ENCODE measurements around the gene IL17C. TPM values are rescaled to one million over a fixed set of nuclear protein-coding genes. Genes with fewer than 3 reads are reported as not detected.
A peak's percentile ranks its signal among the peaks of the same experiment; 100 is the strongest.

The IL17C gene
- total and polyA plus RNA-seq, 9 of the 15 experiments (the other 6 are each of a cell fraction or from before 2014, with no cell fraction given), result not detected

DNA sequence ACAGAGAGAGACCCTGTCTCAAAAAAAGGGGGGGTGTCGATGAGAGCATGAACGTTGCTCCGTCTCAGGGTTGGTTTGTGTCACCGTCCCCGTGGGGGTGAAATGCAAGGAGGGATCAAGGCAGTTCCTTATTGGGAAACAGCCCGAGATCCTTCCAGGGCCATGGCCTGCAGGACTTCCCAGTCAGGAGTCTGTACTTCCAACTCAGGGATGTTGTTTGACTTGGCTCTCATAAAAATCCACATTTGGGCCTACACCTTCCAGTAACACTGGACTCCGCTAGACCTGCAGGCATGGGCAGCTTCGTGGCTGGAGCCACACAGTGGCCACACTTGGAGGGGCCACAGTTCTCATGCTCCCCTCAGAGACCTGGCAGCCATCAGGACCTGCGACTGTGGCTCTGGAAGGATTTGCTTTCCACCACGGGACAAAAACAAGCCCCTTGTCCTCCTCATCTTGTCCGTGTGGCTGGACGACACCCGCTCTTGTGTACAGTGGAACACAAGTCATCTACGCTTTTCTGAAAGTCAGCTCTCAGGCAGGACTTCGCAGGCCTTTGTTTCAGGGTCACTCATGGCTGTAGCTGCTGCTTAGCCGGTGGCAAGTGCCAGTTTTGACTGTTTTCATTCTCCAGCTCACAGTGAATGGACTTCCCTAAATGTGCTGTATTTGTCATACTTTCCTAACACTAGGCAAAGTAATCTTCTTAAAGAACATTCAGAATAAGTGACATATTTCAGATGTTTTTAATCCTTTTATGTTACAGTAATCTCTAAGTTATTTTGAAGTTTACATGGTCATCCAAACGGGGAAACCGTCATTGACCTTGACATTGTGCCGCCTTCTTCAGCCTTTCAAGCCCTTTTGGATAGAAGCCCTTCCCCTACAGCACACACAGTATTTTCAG, 24.2 kb upstream of the IL17C start:
- H3K27ac ChIP-seq (ENCODE audit: extremely low read depth, low read depth, low read length), result no peak overlapping the region
- ChIA-PET CTCF (ENCODE audit: low intra/inter-chr PET ratio) (no interaction called here), POLR2A (no interaction called here)
- DNase-seq (ENCODE audit: extremely low read depth in 1 of 4, low spot score in 3 of 4) (no peak), FAIRE-seq (peak; percentile 44), ATAC-seq (no peak)
- H3K9me1 ChIP-seq (ENCODE audit: control insufficient read depth, insufficient read depth, low read length), result peaks cover 15% of the 10 kb centered on the region
- BruUV-seq (replicated peaks), result no TSS peak
- H3K27me3 ChIP-seq (ENCODE audit: control insufficient read depth in 2 of 2, insufficient read depth in 2 of 2, low read length in 2 of 2), result no peaks in the 10 kb centered on the region
- peak overlapping the region in 1 of 2 experiments; percentile 6; a peak in 1 of 4 replicates for H3K9ac ChIP-seq (ENCODE audit: insufficient read depth in 1 of 2, low read depth in 2 of 2, low read length in 2 of 2)
- no peak overlapping the region for H3K4me3 ChIP-seq
- H2AFZ ChIP-seq (ENCODE audit: low read depth, low read length), result no peak overlapping the region
- no peaks in the 10 kb centered on the region for H3K9me3 ChIP-seq (replicated peaks; ENCODE audit: control insufficient read depth, insufficient read depth, low read depth, low read length)
- peaks cover 24 to 42% of the 10 kb centered on the region in 2 experiments; a peak in 4 of 5 replicates for H3K4me1 ChIP-seq (replicated peaks in 1 of 2; ENCODE audit: control insufficient read depth in 2 of 2, insufficient read depth in 2 of 2, low read length in 2 of 2)
- H4K20me1 ChIP-seq (replicated peaks; ENCODE audit: control insufficient read depth, insufficient read depth, low read length), result peaks cover 26% of the 10 kb centered on the region; the same call in 1 of the 2 replicates
- intact Hi-C loops (cut with micrococcal nuclease), result no loop called here
- H3K4me2 ChIP-seq (ENCODE audit: insufficient read depth, low read length), result no peak overlapping the region
- H3K79me2 ChIP-seq (ENCODE audit: control insufficient read depth, insufficient read depth, low read length), result peaks cover 46% of the 10 kb centered on the region
- in situ Hi-C loops (cut with MboI), result no loop called here
- H3K36me3 ChIP-seq (ENCODE audit: control insufficient read depth, insufficient read depth, low read length), result peaks cover 89% of the 10 kb centered on the region; the same call in 2 of the 3 replicates
- 83% methylated on average over 19 of the region's 19 CpGs for WGBS (ENCODE audit: insufficient coverage, low coverage, missing lambda C conversion rate)
- TF ChIP-seq BMI1 (IDR thresholded peaks at IDR 0.05; ENCODE audit: low read length) (no peak), FOXM1 (IDR thresholded peaks at IDR 0.05; ENCODE audit: low read depth) (no peak), FOXM1 (CRISPR knock-in tag; IDR thresholded peaks at IDR 0.05; ENCODE audit: low read depth) (no peak), ATF7 (IDR thresholded peaks at IDR 0.05) (no peak), TAF7 (tag; IDR thresholded peaks at IDR 0.05) (no peak), MYNN (IDR thresholded peaks at IDR 0.05) (no peak), MYNN (CRISPR knock-in tag; IDR thresholded peaks at IDR 0.05) (no peak), ZNF263 (CRISPR knock-in tag; IDR thresholded peaks at IDR 0.05; ENCODE audit: borderline replicate concordance) (no peak), TCF7 (IDR thresholded peaks at IDR 0.05; ENCODE audit: borderline replicate concordance) (no peak), ILK (tag; IDR thresholded peaks at IDR 0.05; ENCODE audit: borderline replicate concordance, low read depth) (no peak), CEBPB (tag; IDR thresholded peaks at IDR 0.05) (no peak), HLTF (IDR thresholded peaks at IDR 0.05) (no peak)
- TF ChIP-seq, protein P1, sequence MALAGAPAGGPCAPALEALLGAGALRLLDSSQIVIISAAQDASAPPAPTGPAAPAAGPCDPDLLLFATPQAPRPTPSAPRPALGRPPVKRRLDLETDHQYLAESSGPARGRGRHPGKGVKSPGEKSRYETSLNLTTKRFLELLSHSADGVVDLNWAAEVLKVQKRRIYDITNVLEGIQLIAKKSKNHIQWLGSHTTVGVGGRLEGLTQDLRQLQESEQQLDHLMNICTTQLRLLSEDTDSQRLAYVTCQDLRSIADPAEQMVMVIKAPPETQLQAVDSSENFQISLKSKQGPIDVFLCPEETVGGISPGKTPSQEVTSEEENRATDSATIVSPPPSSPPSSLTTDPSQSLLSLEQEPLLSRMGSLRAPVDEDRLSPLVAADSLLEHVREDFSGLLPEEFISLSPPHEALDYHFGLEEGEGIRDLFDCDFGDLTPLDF (CRISPR knock-in tag; IDR thresholded peaks at IDR 0.05), result no peak
- TF ChIP-seq, protein P2, sequence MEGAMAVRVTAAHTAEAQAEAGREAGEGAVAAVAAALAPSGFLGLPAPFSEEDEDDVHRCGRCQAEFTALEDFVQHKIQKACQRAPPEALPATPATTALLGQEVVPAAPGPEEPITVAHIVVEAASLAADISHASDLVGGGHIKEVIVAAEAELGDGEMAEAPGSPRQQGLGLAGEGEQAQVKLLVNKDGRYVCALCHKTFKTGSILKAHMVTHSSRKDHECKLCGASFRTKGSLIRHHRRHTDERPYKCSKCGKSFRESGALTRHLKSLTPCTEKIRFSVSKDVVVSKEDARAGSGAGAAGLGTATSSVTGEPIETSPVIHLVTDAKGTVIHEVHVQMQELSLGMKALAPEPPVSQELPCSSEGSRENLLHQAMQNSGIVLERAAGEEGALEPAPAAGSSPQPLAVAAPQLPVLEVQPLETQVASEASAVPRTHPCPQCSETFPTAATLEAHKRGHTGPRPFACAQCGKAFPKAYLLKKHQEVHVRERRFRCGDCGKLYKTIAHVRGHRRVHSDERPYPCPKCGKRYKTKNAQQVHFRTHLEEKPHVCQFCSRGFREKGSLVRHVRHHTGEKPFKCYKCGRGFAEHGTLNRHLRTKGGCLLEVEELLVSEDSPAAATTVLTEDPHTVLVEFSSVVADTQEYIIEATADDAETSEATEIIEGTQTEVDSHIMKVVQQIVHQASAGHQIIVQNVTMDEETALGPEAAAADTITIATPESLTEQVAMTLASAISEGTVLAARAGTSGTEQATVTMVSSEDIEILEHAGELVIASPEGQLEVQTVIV (CRISPR knock-in tag; IDR thresholded peaks at IDR 0.05; ENCODE audit: borderline replicate concordance), result no peak
- TF ChIP-seq, protein P3, sequence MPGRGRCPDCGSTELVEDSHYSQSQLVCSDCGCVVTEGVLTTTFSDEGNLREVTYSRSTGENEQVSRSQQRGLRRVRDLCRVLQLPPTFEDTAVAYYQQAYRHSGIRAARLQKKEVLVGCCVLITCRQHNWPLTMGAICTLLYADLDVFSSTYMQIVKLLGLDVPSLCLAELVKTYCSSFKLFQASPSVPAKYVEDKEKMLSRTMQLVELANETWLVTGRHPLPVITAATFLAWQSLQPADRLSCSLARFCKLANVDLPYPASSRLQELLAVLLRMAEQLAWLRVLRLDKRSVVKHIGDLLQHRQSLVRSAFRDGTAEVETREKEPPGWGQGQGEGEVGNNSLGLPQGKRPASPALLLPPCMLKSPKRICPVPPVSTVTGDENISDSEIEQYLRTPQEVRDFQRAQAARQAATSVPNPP (IDR thresholded peaks at IDR 0.05; ENCODE audit: borderline replicate concordance, insufficient read depth, insufficient read length), result no peak
- TF ChIP-seq, protein P4, sequence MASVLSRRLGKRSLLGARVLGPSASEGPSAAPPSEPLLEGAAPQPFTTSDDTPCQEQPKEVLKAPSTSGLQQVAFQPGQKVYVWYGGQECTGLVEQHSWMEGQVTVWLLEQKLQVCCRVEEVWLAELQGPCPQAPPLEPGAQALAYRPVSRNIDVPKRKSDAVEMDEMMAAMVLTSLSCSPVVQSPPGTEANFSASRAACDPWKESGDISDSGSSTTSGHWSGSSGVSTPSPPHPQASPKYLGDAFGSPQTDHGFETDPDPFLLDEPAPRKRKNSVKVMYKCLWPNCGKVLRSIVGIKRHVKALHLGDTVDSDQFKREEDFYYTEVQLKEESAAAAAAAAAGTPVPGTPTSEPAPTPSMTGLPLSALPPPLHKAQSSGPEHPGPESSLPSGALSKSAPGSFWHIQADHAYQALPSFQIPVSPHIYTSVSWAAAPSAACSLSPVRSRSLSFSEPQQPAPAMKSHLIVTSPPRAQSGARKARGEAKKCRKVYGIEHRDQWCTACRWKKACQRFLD (CRISPR knock-in tag; IDR thresholded peaks at IDR 0.05), result no peak

All from K562 (cell line).